HG03025 (cell line): ENCODE results near the gene FER.
A peak's percentile ranks its signal among the peaks of the same experiment; 100 is the strongest.

Experiments used
- ATAC-seq: cut with Tn5 transposase; IDR thresholded peaks from one replicate; pipeline ENCODE4 v1.9.1; 2021; ENCODE audit warnings: mild to moderate bottlenecking, moderate library complexity; ENCODE audit not compliant: unreplicated experiment, low FRiP score

FER gene

GRCh38 chr5:109099081-109099480 is 351.4 kb downstream of the FER start:
- no peak for ATAC-seq

GRCh38 chr5:109100971-109101370 is 353.3 kb downstream of the FER start:
- ATAC-seq = no peak

- no peak for ATAC-seq
Observed at GRCh38 chr5:109102096-109102690, 354.5 kb downstream of the FER start.

GRCh38 chr5:109105631-109106267 is 358.1 kb downstream of the FER start:
- ATAC-seq = no peak

- ATAC-seq = no peak
Observed at GRCh38 chr5:109111680-109112079, 364.0 kb downstream of the FER start.

GRCh38 chr5:109113608-109114007 is 365.9 kb downstream of the FER start:
- ATAC-seq = no peak

GRCh38 chr5:109121225-109121624 is 373.5 kb downstream of the FER start:
- no peak for ATAC-seq

GRCh38 chr5:109125755-109126429 is 378.2 kb downstream of the FER start:
- no peak for ATAC-seq

GRCh38 chr5:109126481-109126880 is 378.8 kb downstream of the FER start:
- no peak for ATAC-seq

- no peak for ATAC-seq
Observed at GRCh38 chr5:109136906-109137305, 389.2 kb downstream of the FER start.

- ATAC-seq = no peak
Observed at GRCh38 chr5:109141222-109142200, 393.8 kb downstream of the FER start.

- no peak for ATAC-seq
Observed at GRCh38 chr5:109143031-109143430, 395.3 kb downstream of the FER start.

- ATAC-seq = no peak
Observed at GRCh38 chr5:109145139-109145538, 397.4 kb downstream of the FER start.

GRCh38 chr5:109146591-109146990 is 398.9 kb downstream of the FER start:
- ATAC-seq = no peak

GRCh38 chr5:109152565-109152964 is 404.9 kb downstream of the FER start:
- no peak for ATAC-seq

- ATAC-seq = no peak
Observed at GRCh38 chr5:109155625-109156024, 407.9 kb downstream of the FER start.

GRCh38 chr5:109156885-109157284 is 409.2 kb downstream of the FER start:
- ATAC-seq = no peak

GRCh38 chr5:109160468-109160867 is 412.8 kb downstream of the FER start:
- no peak for ATAC-seq

- peak; percentile 61 for ATAC-seq
Observed at GRCh38 chr5:109161914-109162683, 414.4 kb downstream of the FER start.

GRCh38 chr5:109163336-109163735 is 415.6 kb downstream of the FER start:
- ATAC-seq = no peak
